GM21526 (cell line): ENCODE data around the gene FRS2.
"Not testable (repeated sequence)": the region's sequence is repeated elsewhere in the genome, so short reads cannot be mapped to it uniquely, and the experiment has no call there.

Experiments used
- ATAC-seq: cut with Tn5 transposase; IDR thresholded peaks from one replicate; pipeline ENCODE4 v1.9.1; 2021; ENCODE audit warnings: moderate library complexity; ENCODE audit not compliant: unreplicated experiment, low FRiP score

Gene FRS2

GRCh38 chr12:69470189-69471075 is at the start of gene FRS2:
Gene FRS2 (plus strand): TSS chr12:69470388. CDS start chr12:69569031, 98,643 bp downstream.
- ATAC-seq = peak; percentile 94

GRCh38 chr12:69421548-69421947 is 48.6 kb upstream of the FRS2 start:
- ATAC-seq = no peak

- ATAC-seq = no peak
Observed at GRCh38 chr12:69423037-69423905, 46.9 kb upstream of the FRS2 start.

- ATAC-seq = no peak
Observed at GRCh38 chr12:69425417-69425816, 44.8 kb upstream of the FRS2 start.

- ATAC-seq = no peak
Observed at GRCh38 chr12:69428351-69429073, 41.7 kb upstream of the FRS2 start.

- ATAC-seq = no peak
Observed at GRCh38 chr12:69430942-69431590, 39.1 kb upstream of the FRS2 start.

GRCh38 chr12:69431591-69432222 is 38.5 kb upstream of the FRS2 start:
- no peak for ATAC-seq

GRCh38 chr12:69433653-69434052 is 36.5 kb upstream of the FRS2 start:
- no peak for ATAC-seq

- no peak for ATAC-seq
Observed at GRCh38 chr12:69435644-69436043, 34.5 kb upstream of the FRS2 start.

GRCh38 chr12:69437073-69437472 is 33.1 kb upstream of the FRS2 start:
- no peak for ATAC-seq

- no peak for ATAC-seq
Observed at GRCh38 chr12:69438539-69438938, 31.6 kb upstream of the FRS2 start.

- no peak for ATAC-seq
Observed at GRCh38 chr12:69440016-69440415, 30.2 kb upstream of the FRS2 start.

GRCh38 chr12:69440886-69441285 is 29.3 kb upstream of the FRS2 start:
- ATAC-seq = no peak

- ATAC-seq = no peak
Observed at GRCh38 chr12:69442894-69443293, 27.3 kb upstream of the FRS2 start.

GRCh38 chr12:69443916-69444315 is 26.3 kb upstream of the FRS2 start:
- no peak for ATAC-seq

- no peak for ATAC-seq
Observed at GRCh38 chr12:69447892-69448291, 22.3 kb upstream of the FRS2 start.

GRCh38 chr12:69452598-69453132 is 17.5 kb upstream of the FRS2 start:
- not testable (repeated sequence) for ATAC-seq

- ATAC-seq = no peak
Observed at GRCh38 chr12:69456239-69456638, 13.9 kb upstream of the FRS2 start.

- no peak for ATAC-seq
Observed at GRCh38 chr12:69457433-69457832, 12.8 kb upstream of the FRS2 start.

GRCh38 chr12:69459477-69459876 is 10.7 kb upstream of the FRS2 start:
- ATAC-seq = no peak
